Measurements from ENCODE around the gene RIN3.
A peak's percentile ranks its signal among the peaks of the same experiment; 100 is the strongest.

The RIN3 gene

GRCh38 chr14:92553438-92553837, 39.9 kb downstream of the RIN3 start:
- Mint-ChIP-seq H3K4me1 (peaks cover 5% of the 10 kb centered on the region), H3K4me3 (no peak overlapping the region), H3K36me3 (ENCODE audit: low read depth) (no peaks in the 10 kb centered on the region), H3K27ac (peak overlapping the region in 1 of 3 experiments; percentile 1), H3K27me3 (ENCODE audit: low read depth) (peaks cover 4% of the 10 kb centered on the region), H3K9me3 (no peaks in the 10 kb centered on the region)
- TF ChIP-seq CTCF (IDR thresholded peaks at IDR 0.05; ENCODE audit: unreplicated experiment in 3 of 3): no peak

DNA sequence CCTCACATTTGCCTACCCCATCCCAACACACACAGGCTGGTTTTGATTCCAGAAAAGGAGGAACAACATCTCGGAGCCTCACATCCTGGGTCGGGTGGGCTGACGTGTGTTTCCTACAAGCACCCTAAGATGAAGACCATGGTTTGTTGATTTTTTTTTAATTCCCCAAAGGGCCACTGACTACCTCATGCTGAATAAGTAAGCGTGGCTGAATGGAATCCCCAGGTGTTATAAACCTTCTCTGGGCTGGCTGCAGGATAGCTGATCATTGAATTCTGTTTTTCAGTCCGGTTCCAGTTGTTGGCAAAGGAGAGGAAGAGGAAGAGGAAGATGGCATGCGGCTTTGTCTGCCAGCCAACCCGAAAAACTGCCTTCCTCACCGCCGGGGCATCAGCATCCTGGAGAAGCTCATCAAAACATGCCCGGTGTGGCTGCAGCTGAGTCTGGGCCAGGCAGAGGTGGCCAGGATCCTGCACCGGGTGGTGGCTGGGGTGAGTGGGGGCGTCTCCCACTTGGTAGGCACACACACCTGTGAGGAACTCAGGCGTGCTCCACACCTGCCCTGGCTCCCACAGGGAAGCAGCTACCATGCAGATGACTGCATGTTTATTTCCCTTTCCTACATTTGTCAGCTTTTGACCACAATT, 42.0 kb downstream of the RIN3 start:
- Mint-ChIP-seq H3K27ac (no peak overlapping the region), H3K36me3 (ENCODE audit: low read depth) (peaks cover 4% of the 10 kb centered on the region), H3K27me3 (ENCODE audit: low read depth) (peaks cover 4% of the 10 kb centered on the region), H3K4me1 (no peaks in the 10 kb centered on the region), H3K4me3 (no peak overlapping the region), H3K9me3 (no peaks in the 10 kb centered on the region)
- TF ChIP-seq CTCF (IDR thresholded peaks at IDR 0.05; ENCODE audit: unreplicated experiment in 3 of 3): no peak

DNA sequence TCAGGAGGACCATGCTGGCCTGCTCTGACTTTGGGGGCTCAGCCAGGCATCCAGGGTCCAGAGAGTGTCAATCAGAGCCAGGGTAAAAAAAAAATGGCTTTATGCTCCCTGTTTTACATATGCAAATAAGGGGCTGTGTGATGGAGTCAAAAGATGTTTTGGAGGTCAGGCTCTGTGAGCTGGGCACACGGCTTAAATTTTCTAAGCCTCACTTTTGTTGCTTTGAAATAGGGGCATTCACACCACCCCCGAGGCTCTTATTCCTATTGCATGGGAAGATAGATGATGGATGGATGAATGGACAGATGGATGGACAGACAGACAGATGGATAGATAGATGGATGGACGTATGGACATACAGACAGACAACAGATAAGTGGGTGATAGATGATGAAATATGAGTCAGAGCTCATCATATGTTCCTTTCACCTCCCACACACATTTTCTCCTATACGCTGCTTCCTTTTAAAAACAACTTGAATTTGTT, 42.7 kb downstream of the RIN3 start:
- Mint-ChIP-seq H3K9me3 (no peaks in the 10 kb centered on the region), H3K27ac (no peak overlapping the region)

GRCh38 chr14:92556863-92557543, 43.4 kb downstream of the RIN3 start:
- peaks cover under 1% of the 10 kb centered on the region for H3K27me3 Mint-ChIP-seq (ENCODE audit: low read depth)
- no peak overlapping the region for H3K4me3 Mint-ChIP-seq
- H3K9me3 Mint-ChIP-seq: no peaks in the 10 kb centered on the region
- no peak for TF ChIP-seq CTCF (IDR thresholded peaks at IDR 0.05; ENCODE audit: unreplicated experiment in 3 of 3)
- H3K4me1 Mint-ChIP-seq: no peaks in the 10 kb centered on the region
- H3K27ac Mint-ChIP-seq: no peak overlapping the region
- H3K36me3 Mint-ChIP-seq (ENCODE audit: low read depth): peaks cover 4% of the 10 kb centered on the region

More for the DNA sequence above, 42.7 kb downstream of the RIN3 start:
- Mint-ChIP-seq H3K36me3 (ENCODE audit: low read depth) (peaks cover 4% of the 10 kb centered on the region), H3K4me3 (no peak overlapping the region), H3K4me1 (no peaks in the 10 kb centered on the region), H3K27me3 (ENCODE audit: low read depth) (peaks cover 4% of the 10 kb centered on the region)
- no peak for TF ChIP-seq CTCF (IDR thresholded peaks at IDR 0.05; ENCODE audit: unreplicated experiment in 3 of 3)

- Mint-ChIP-seq H3K4me3 (no peak overlapping the region), H3K4me1 (no peaks in the 10 kb centered on the region), H3K27me3 (ENCODE audit: low read depth) (no peaks in the 10 kb centered on the region), H3K36me3 (ENCODE audit: low read depth) (peaks cover 4% of the 10 kb centered on the region), H3K27ac (no peak overlapping the region), H3K9me3 (no peaks in the 10 kb centered on the region)
- no peak for TF ChIP-seq CTCF (IDR thresholded peaks at IDR 0.05; ENCODE audit: unreplicated experiment in 3 of 3)
Observed at GRCh38 chr14:92557544-92557912, 43.9 kb downstream of the RIN3 start.

- no peaks in the 10 kb centered on the region for H3K4me1 Mint-ChIP-seq
- no peaks in the 10 kb centered on the region for H3K9me3 Mint-ChIP-seq
- no peaks in the 10 kb centered on the region for H3K27me3 Mint-ChIP-seq (ENCODE audit: low read depth)
- H3K36me3 Mint-ChIP-seq (ENCODE audit: low read depth): peaks cover 4% of the 10 kb centered on the region
- H3K4me3 Mint-ChIP-seq: no peak overlapping the region
- no peak overlapping the region for H3K27ac Mint-ChIP-seq
- no peak for TF ChIP-seq CTCF (IDR thresholded peaks at IDR 0.05; ENCODE audit: unreplicated experiment in 3 of 3)
Observed at GRCh38 chr14:92558319-92558718, 44.7 kb downstream of the RIN3 start.

Data from nephron (organoid).